CD4-positive, alpha-beta T cell treated with Interleukin-1 beta for 1 hour (primary cell): ENCODE results near the gene SLC25A1.
"Not testable (repeated sequence)": the region's sequence is repeated elsewhere in the genome, so short reads cannot be mapped to it uniquely, and the experiment has no call there.

Experiments
- DNase-seq, 2 donors: peaks; one replicate each; pipeline ENCODE4 v3.0.0-alpha.2; 2020 to 2022

The SLC25A1 gene

GRCh38 chr22:19158649-19159048 lies 19.9 kb downstream of the SLC25A1 start:
- not testable (repeated sequence) for DNase-seq

GRCh38 chr22:19156109-19156508 lies 22.4 kb downstream of the SLC25A1 start:
- not testable (repeated sequence) for DNase-seq

DNA sequence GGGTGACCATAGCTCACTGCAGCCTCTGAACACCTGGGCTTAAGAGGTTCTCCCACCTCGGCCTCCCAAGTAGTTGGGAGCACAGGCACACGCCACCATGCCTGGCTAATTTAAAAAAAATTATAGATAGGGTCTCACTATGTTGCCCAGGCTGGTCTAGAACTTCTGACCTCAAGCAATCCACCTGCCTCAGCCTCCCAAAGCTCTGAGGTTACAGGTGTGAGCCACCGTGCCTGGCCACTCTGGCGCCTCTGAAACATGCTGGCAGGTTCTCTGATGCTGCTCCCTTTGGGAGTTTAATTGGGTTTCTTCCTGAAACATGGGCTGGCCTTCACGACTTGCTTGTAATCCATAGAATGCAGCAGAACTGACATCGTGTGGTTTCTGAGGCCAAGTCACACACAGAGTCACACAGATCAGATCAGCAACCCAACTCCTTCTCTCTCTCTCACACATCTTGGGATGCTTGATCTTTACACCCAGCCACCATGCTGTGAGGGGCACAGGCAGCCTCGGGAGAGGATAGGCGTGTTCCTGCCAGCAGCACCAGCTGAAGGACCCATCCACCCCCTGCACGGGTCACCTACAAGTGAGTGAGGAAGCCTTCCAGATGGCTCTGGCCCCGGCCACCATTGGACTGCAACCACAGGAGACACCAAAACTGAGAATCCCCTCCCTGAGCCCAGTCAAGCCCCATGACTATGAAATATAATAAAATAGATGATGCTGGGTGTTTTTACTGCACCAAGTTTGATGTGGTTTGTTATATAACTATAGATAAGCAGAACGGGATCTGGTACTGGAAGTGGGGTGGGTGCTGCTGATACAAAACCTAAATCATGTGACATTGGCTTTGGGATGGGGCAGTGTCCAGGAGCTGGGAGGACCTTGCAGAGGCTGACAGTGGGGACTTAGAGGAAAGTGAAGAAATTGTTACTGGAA lies 25.3 kb downstream of the SLC25A1 start:
- no peak for DNase-seq

DNA sequence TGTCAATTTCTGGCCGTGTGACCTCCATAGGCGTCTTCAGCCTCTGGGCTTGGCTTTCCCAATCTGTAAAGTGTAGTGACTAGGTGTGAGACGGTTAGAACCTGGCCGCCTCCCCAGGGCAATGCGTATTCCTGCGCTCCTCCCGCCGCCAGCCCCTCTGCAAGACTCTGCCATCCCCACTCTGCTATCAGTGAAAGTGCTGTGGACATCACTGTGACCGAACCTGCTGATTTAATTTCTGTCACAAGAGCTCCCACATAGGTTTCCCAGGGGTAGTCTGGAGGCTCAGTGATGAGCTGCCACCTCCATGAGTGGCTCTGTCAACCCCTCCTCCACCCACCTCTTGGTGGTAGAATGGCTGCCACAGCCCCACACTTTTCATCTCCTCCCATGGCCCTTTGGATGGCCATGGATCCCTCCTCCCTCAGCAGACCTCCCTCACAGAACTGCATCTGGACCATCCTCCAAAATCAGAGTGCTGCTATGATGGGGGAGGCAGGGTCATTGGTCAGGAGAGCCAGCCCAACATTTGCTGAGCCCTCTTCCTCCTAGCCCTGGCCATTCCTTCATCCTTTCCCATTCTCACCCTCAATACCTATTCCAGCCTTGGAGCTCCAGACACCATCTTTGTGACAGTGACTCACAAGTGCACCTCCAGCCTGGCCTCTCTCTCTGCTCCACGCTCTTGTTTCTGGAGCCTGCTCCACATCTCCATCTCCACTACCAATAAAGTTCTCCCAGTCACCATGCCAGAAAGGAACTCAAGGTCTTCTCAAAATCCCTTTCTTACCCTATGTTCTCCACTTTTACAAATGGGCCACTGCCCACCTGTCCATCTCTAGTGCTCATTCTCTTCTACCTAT lies 27.0 kb downstream of the SLC25A1 start:
- no peak for DNase-seq

DNA sequence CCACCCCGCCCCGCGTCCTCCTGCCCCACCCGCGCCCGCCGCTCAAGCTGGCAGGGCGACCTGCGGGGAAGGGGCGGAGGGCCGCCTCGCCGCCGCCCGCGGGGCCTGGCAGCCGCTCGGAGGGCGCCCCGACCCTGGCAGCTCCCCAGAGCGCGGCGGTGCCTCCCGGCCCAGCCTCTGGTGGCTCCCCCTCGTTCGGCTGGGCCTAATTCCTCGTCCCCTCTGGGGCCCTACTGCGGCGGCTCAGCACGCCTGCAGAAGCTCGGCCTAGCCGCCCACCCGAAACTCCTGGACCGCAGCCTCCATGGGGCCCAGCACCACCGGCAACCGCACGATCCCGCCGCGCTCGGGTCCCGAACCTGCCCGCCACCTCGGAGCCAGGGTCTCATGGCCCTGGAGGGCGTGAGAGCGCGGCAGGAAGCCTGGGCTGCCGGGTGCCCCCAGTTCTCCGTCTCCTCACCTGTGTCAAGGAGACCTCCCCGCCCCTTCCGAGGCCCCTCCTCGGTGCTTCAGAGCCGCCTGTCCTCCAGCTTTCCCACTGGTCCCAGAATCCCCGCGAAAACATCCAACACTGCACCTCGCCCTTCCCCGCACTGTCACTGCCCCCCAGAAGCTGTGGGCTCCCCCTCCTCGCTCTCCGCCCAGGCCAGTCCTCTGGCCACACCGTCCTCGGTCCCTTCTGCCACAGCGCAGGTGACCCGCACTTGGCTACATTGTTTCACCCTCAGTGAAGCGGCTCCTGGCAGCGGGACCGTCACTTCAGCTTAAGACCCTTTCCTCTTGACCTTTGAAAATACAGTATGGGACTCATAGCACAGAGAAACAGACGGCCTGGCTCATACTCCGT lies 27.8 kb downstream of the SLC25A1 start:
- no peak for DNase-seq

GRCh38 chr22:19149991-19150390 lies 28.5 kb downstream of the SLC25A1 start, which contains the start of gene GSC2:
Gene GSC2 (minus strand): TSS chr22:19150292. CDS start chr22:19150283, 9 bp downstream.
- no peak for DNase-seq

GRCh38 chr22:19149047-19149883 lies 29.3 kb downstream of the SLC25A1 start:
- peak; percentile 13 to 38 for DNase-seq

- DNase-seq, result no peak
These were observed 30.0 kb downstream of the SLC25A1 start for GRCh38 chr22:19148417-19149046.

GRCh38 chr22:19147195-19147780 lies 31.2 kb downstream of the SLC25A1 start:
- DNase-seq, result no peak

DNA sequence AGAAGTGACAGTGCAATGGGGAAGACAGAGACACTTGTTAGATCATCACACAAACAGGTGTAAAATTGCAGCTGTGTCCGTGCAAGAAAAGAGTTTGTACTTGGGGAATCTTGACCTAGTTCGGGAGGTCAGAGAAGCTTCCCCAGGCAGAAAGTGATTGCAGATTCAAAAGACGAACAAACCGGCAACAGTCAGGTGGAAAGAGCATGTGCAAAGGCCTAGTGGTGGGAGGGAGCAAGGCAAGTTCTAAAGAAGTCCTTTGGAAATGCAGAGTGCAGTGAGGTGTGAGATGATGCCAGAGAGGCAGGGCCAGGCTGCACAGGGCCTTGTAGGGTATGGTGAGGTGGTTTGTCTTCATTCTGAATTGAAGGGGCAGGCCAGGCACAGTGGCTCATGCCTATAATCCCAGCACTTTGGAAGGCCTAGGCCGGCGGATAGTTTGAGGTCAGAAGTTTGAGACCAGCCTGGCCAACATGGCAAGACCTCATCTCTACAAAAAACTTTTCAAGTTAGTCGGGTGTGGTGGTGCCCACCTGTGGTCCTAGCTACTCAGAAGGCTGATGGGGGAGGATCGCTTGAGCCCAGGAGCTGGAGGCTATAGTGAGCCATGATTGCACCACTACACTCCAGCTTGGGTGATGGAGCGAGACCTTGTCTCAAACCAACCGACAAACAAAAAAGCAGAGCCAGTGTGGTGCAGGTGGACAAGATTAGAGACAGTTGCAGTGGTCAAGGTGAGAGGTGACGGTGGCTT lies 32.1 kb downstream of the SLC25A1 start:
- DNase-seq, result no peak

DNA sequence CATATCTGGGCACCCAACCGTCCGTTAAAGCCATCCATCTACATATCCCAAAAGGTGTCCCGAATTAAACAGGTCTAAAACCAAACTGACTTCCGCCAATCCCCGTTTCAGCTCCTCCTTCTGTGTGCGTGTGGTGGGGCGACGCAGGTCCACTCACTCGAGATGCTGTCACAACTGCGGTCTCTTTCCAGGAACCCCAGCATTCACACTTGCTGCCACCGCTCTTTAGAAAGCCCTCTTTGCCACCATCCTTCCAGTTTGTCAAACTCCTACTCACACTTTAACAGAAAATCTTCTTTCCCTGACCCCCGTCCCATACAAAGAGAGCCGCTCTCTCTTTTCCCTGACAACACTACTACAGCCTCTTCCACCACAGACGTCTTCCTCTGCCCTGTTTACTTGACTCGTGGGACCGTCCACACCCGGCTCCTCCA lies 34.6 kb downstream of the SLC25A1 start:
- peak; percentile 26 to 35 for DNase-seq

- DNase-seq, result no peak
These were observed 35.3 kb downstream of the SLC25A1 start for GRCh38 chr22:19143212-19143611.

DNA sequence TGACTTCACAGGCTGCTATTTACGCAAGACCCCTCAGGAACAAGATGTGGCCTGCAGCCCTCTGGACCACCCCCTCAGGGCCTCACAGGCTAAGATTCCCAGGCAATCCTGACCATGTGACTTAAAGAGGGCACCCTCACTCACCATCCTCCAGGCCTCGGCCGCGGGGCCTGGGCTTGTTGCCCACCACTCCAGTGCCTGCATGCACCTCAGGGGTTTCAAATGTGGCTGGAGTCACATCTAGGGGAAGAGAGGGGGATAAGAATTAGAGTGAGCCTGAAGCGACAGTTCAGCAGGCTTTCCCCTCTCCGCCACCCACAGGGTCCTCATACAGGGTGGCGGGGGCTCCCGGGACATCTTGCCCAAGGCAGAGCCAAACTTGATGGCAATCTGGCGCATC lies 36.1 kb downstream of the SLC25A1 start:
- no peak for DNase-seq

DNA sequence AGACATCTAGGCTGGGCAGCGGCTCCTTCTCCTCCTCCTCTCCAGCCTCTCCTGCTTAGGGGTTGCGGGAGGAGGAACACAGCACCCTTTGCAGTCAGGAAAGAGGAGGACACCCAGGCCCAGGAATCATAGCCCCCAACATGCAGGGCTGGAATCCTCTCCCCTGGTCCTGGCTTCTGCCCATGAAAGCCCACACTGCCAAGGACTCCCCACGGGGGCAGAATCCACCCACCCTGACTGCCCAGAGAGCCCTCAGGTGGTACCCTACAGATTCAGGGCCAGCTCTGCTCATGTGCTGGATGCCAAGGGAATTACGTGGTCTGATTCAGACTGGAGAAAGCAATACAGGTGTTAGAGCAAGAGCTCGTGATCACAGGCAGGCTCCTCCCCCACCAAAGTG lies 38.6 kb downstream of the SLC25A1 start:
- no peak for DNase-seq

DNA sequence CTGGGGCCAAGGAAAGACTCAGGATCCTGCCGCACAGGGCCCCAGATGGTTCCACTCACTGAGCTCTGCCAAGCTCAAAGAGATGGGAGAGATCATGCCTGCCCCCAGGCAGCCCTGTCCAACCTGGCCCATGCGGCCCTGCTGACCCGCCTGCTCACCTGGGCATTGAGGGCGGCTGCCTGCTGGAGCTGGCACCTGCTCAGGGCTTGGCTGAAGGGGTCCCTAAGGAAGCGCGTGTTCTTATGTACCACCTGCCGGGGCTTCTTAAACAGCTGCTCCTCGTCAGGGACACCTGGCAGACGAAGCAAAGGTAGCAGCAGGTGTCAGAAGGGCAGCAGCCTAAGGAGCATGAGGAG lies 39.6 kb downstream of the SLC25A1 start:
- no peak for DNase-seq

DNA sequence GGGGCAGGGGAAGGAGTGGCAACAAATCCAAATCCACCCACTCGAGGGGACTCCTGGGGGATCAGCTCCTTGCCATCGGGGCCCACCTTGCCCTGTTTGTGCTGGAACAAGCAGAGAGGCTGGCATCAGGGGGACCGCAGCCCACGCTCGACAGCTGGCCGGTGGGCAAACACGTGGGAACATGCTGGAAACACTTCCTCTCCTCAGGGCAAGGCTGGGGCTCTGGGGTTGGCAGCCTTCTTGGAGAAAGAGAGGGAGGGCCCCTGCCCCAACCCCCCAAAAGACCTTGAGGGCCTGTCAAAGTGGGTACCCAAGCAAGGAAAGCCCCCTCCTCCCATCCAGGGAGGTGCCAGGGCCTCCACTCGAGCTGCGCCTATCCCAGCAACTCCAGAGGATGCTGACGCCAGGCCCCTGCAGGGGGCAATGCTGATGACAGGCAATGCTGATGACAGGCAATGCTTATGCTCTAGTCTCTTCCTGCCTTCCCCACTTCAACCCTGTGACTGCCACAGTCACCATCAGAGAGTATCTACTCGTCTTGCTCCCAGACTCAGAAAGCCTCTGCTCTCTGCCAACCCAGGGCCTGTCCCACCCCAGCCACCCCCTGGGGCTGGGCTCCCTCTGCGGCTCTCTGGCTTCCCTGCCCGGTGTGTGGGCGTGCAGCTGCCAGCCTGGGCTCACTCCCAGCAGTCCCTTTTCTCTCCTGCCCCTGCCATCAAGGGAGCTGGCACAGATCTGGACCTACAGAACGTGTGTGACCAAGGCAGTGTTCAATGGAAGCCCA lies 40.1 kb downstream of the SLC25A1 start:
- DNase-seq, result no peak

DNA sequence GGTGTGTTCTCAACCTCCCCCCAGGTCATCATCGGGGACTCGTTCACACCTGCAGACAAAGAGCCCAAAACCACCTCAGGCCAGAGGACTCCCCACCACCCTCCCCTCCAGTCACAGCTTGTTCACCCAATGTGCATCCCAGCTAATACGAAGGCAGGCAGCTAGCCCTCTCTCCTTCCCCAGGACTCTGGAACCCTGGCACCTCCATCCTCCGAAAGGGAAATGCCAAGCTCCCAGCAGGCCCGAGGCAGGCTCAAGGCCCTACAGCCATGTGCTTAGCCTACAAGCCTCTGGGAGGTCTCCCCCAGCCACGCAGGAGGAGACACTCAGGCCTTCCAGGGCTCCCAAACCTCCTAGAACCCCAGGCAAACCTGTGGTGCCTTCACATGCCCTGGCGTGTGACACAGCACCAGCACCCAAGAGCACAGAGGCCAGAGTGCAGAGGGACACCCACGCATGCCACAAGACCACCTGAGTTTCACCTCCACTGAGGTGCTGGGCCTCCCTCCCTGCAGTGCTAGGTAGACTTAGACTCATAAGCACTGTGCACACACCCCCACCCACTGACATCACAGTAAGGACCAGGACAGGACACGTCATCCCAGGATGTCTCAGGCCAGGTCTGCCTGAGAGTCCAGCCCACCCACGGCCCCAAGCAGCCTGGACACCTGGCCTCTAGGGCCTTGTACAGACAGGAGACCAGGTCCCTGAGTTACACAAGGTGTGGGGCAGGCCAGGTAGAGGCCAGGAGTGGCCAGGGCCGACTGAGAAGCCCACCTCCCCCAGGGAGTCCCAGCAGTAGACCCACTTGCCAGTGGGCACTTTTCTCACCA lies 40.9 kb downstream of the SLC25A1 start:
- DNase-seq, result no peak

GRCh38 chr22:19136915-19137314 lies 41.6 kb downstream of the SLC25A1 start:
- DNase-seq, result no peak
